GM19193 (cell line): ENCODE results near the gene SGCG.

Experiments
- POLR2A ChIP-seq: IDR thresholded peaks from 4 replicates; pipeline ENCODE4 v1.6.1; 2011; ENCODE audit not compliant: insufficient read depth, insufficient read length; ENCODE audit errors: extremely low read depth

Gene SGCG

GRCh38 chr13:23183292-23183691 lies 2.5 kb downstream of the SGCG start:
- no peak for TF ChIP-seq POLR2A

- TF ChIP-seq POLR2A, result no peak
Observed at GRCh38 chr13:23185542-23185941, 4.8 kb downstream of the SGCG start.

- no peak for TF ChIP-seq POLR2A
Observed at GRCh38 chr13:23201870-23202269, 21.1 kb downstream of the SGCG start.

- no peak for TF ChIP-seq POLR2A
Observed at GRCh38 chr13:23202383-23202782, 21.6 kb downstream of the SGCG start.

- TF ChIP-seq POLR2A, result no peak
Observed at GRCh38 chr13:23203516-23203915, 22.7 kb downstream of the SGCG start.

GRCh38 chr13:23205807-23206206 lies 25.0 kb downstream of the SGCG start:
- no peak for TF ChIP-seq POLR2A

GRCh38 chr13:23212671-23213070 lies 31.9 kb downstream of the SGCG start:
- TF ChIP-seq POLR2A, result no peak

- TF ChIP-seq POLR2A, result no peak
Observed at GRCh38 chr13:23231241-23231640, 50.5 kb downstream of the SGCG start.

- no peak for TF ChIP-seq POLR2A
Observed at GRCh38 chr13:23235994-23236393, 55.2 kb downstream of the SGCG start.

- TF ChIP-seq POLR2A, result no peak
Observed at GRCh38 chr13:23243066-23243465, 62.3 kb downstream of the SGCG start.

- TF ChIP-seq POLR2A, result no peak
Observed at GRCh38 chr13:23254506-23254905, 73.7 kb downstream of the SGCG start.

- no peak for TF ChIP-seq POLR2A
Observed at GRCh38 chr13:23267571-23267970, 86.8 kb downstream of the SGCG start.

- TF ChIP-seq POLR2A, result no peak
Observed at GRCh38 chr13:23268441-23268840, 87.7 kb downstream of the SGCG start.

- TF ChIP-seq POLR2A, result no peak
Observed at GRCh38 chr13:23271331-23271730, 90.6 kb downstream of the SGCG start.

GRCh38 chr13:23273498-23273897 lies 92.7 kb downstream of the SGCG start:
- TF ChIP-seq POLR2A, result no peak

- no peak for TF ChIP-seq POLR2A
Observed at GRCh38 chr13:23279321-23279720, 98.5 kb downstream of the SGCG start.

GRCh38 chr13:23288564-23288963 lies 107.8 kb downstream of the SGCG start:
- TF ChIP-seq POLR2A, result no peak
